GM19328 (cell line): ENCODE results near the gene CHCHD1.
"Not testable (repeated sequence)": the region's sequence is repeated elsewhere in the genome, so short reads cannot be mapped to it uniquely, and the experiment has no call there.

Source experiments
- ATAC-seq: cut with Tn5 transposase; IDR thresholded peaks from one replicate; pipeline ENCODE4 v1.9.1; 2021; ENCODE audit warnings: mild to moderate bottlenecking, moderate library complexity; ENCODE audit not compliant: unreplicated experiment

The CHCHD1 gene

DNA sequence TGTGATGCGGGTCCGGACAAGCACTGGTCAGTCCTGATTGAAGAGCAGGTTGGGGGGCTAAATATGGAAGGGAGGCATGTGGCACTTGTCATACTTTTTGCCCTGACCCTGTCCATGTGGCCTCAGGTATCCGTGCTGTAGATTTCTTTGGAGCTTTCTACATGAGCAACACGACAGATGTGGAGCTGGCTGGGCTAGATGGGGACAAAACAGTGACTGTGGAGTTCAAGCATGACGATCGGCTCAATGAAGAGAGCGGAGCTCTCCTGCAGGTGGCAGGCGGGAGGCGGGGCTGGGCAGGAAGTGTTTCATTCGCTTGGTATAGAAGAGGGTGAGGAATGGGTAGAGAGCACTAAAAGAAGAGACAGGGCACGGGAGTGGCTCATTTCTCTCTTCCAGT is 13.0 kb upstream of the CHCHD1 start:
- ATAC-seq, result no peak

DNA sequence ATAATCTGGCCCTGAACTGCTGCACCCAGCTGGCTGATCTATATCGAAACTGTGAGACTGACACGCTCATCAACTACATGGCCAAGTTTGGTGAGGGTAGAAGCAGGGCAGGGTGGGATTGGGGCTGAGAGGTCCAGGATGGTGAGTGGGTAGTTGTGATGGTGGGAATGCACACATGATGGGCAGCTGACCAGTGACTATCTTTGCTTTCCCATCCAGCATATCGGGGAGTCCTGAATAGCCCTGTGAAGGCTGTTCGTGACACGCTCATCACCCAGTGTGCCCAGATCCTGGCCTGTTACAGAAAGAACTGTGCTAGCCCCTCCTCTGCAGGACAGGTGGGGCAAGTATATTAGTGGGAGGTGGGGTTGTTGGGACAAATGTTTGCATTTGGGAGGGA is 12.5 kb upstream of the CHCHD1 start:
- ATAC-seq, result no peak

DNA sequence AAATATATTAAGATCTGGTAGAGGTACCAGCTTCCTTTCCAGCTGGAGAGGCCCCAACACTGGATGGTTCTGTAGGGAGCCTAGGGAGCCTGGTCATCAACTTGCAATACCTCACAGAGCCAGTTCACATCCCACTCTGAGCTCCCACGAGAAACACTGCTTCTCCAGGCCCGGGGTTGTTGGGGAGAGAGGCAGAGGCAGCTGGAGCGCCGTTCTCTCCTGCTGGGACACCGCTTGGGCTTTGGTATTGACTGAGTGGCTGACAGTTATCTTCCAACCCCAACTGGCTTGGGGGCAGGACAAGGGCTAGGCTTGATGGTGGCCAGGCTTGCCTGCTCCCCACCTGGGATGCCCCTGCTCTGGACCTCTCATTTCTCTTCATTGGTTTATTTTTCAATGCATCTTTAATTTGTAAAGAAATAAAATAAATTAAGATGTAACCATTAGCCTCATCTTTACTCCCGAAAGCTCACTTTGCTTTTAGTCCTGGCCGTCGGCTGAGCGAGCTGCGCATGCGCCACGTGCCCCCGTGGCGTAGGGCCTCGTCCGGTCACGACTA is 10.0 kb upstream of the CHCHD1 start:
- ATAC-seq, result peak; percentile 37

DNA sequence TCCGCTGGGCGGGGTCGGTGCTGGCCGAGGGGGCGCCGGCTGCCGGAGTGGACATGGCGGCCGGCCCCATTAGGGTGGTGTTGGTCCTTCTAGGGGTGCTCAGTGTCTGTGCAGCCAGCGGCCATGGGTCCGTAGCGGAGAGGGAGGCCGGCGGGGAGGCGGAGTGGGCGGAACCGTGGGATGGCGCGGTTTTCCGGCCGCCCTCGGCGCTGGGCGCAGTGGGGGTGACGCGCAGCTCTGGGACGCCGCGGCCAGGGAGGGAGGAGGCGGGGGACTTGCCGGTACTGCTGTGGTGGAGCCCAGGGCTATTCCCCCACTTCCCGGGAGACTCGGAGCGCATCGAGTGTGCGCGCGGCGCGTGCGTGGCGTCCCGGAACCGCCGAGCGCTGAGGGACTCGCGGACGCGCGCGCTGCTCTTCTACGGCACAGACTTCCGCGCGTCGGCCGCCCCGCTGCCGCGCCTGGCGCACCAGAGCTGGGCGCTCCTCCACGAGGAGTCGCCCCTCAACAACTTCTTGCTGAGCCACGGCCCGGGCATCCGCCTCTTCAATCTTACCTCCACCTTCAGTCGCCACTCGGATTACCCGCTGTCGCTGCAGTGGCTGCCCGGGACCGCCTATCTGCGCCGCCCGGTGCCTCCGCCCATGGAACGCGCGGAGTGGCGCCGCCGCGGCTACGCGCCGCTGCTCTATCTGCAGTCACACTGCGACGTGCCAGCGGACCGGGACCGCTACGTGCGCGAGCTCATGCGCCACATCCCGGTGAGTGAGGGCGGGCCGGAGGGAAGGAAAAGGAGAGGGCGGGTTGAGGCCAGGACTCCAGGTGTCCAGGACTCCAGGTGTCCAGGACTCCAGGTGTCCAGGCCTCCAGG is 9.3 kb upstream of the CHCHD1 start:
- ATAC-seq, result peak; percentile 52

DNA sequence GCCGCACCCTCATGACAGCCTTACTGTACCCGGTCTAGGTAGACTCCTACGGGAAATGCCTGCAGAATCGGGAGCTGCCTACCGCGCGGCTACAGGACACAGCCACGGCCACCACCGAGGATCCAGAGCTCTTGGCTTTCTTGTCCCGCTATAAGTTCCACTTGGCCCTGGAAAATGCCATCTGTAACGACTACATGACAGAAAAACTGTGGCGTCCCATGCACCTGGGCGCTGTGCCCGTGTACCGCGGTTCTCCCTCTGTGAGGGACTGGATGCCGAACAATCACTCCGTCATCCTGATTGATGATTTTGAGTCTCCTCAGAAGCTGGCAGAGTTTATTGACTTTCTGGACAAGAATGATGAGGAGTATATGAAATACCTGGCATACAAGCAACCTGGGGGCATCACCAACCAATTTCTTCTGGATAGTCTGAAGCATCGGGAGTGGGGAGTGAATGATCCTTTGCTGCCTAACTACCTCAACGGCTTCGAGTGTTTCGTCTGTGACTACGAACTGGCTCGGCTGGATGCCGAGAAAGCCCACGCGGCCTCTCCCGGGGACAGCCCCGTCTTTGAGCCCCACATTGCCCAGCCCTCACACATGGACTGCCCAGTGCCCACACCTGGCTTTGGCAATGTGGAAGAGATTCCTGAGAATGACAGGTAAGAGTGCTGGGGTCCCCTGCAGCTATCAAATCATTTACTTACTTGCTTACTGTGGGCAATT is 8.5 kb upstream of the CHCHD1 start:
- ATAC-seq, result no peak

DNA sequence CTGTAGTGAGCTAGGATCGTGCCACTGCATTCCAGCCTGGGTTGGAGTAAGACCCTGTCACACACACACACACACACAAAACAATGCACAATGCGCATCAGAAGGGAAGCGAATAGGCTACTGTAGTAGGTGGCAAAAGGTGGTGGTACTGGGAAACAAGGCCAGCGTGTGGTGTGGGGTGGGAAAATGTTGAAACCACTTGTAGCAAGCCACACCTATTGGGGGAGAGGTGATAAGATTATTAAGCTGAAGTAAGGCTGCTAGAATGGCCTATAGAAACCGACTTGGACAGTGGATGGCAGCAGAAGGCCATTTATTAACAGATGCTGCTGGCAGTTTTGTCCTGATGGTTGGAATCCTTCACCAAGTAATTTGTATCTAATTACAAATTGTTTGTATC is 7.2 kb upstream of the CHCHD1 start:
- no peak for ATAC-seq

DNA sequence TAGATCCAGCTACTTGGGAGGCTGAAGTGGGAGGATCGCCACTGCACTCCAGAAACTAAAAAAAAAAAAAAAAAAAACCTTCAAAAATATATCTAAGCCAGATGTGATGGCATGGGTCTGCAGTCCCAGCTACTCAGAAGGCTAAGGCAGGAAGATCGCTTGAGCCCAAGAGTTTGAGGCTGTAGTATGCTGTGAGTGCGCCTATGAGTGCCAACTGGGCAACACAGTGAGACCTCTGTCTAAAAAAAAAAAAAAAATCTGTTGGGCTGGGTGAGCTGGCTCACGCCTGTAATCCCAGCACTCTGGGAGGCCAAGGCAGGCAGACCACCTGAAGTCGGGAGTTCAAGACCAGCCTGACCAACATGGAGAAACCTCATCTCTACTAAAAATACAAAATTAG is 2.8 kb upstream of the CHCHD1 start:
- ATAC-seq, result no peak

DNA sequence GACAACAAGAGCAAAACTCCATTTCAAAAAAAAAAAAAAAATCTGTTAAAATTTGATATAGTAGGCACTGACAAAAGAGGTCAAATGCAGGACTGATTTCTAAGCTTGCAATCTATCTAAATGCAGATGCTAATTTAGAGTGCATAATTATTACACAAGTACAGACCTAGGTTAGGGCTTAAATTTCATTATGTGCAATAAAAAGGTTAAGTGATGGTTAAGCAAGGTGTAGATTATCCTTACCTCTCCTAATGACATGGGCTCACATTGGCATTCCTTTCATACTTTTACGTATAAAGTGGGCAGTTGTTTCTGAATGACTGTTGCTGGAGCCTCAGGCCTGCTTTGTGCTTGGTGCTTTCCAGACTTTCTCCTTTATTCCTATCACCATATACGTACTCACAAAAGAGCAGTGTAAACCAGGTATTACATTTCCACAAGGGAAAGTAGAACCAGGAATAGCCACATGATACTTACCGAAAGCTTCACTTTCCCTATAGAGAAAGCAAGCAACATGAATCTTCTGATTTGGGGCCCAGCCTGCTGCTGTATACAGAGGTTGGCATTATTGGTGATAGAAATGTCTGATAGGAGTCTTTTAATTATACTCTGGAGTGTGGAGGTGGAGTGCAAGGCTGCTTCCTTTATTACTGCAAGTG is 2.2 kb upstream of the CHCHD1 start:
- ATAC-seq, result no peak

DNA sequence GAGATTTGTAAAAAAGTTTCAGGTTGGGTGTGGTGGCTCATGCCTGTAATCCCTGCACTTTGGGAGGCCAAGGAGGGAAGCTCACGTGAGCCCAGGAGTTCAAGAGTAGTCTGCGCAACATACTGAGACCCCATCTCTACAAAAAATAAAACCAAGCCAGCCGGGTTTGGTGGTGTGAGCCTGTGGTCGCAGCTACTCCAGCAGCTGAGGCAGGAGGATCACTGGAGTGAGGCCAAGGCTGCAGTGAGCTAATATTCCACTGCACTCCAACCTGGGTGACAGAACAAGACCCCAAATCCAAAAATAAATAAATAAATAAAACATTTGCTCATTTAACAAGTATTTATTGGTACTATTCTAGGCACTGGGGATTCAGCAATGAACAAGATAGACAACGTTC is 1.5 kb upstream of the CHCHD1 start:
- no peak for ATAC-seq

DNA sequence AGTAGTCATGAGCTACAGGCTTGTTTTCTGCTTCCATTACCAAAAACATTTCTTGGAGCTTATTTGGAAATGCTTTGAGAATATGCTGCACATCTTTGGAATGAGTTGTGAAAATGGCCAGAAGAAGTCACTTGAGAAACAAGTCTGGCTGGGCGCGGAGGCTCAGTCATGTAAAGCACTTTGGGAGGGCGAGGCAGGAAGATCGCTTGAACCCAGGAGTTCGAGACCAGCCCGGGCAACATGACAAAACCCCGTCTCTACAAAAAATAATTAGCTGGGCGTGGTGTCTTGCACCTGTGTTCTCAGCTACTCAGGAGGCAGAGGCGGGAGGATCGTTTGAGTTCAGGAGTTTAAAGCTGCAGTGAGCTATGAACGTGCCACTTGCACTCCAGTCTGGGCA is 882 bp upstream of the CHCHD1 start:
- no peak for ATAC-seq

DNA sequence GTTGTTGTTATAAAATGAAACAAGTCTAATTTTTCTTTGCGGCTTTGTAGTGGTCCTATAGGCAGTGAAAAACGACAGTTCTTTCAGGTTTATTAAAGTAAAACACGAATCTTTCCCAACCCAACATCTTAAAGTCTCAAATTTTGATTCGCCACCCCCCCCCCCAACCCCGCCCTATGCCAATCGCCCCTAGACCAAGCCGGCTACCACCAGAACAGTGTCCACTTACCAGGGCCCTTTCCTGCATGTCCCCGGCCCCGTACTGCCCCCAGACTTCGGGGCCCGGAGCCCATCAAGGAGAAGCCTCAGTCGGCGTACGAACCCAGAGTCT is 335 bp upstream of the CHCHD1 start:
- ATAC-seq, result no peak

DNA sequence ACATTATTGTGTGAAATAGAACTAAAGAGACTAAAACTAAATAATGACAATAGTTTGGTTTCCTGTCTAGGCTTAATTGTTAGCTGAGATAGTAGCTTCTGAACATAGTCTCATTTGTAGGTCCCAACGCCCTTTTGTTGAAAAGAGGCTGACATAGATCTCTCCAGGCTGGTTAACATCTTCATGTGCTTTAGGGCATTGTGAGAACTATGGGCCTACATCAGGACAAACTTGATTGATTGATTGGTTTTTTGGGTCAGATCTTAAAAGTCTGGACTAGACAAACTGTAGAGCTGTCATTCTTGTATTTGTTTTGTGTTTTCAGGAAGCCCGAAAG is 869 bp downstream of the CHCHD1 start:
- no peak for ATAC-seq

DNA sequence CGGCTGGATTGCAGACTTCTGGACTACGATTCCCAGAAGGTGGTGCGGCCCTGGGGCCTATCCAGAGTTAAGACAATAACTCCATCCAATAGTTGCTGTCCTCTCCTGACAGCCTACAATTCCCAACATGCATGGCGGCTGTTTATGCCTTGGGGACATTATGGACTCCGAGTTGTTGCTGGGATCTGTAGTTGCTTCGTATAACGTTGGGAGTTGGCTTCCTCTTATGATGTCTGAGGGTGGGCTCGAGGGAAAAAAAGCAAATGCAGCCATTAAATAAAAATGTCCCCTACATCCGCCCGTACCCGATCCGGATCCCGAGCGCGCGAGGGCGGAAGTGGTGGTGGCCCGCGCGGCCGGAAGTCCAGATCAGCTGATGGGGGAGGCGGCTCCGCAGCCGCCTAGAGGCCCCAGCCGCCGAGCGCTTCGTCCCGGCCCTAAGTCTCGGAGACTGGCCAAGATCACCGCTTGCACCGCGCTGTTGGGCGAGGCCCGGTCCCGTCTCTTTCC is 3.4 kb downstream of the CHCHD1 start, which contains the start of gene ZSWIM8:
ZSWIM8 (plus strand) TSS at position 396 of the 510 bp plus-strand sequence. CDS start 273 bp downstream, outside the sequence.
- ATAC-seq, result peak; percentile 73

DNA sequence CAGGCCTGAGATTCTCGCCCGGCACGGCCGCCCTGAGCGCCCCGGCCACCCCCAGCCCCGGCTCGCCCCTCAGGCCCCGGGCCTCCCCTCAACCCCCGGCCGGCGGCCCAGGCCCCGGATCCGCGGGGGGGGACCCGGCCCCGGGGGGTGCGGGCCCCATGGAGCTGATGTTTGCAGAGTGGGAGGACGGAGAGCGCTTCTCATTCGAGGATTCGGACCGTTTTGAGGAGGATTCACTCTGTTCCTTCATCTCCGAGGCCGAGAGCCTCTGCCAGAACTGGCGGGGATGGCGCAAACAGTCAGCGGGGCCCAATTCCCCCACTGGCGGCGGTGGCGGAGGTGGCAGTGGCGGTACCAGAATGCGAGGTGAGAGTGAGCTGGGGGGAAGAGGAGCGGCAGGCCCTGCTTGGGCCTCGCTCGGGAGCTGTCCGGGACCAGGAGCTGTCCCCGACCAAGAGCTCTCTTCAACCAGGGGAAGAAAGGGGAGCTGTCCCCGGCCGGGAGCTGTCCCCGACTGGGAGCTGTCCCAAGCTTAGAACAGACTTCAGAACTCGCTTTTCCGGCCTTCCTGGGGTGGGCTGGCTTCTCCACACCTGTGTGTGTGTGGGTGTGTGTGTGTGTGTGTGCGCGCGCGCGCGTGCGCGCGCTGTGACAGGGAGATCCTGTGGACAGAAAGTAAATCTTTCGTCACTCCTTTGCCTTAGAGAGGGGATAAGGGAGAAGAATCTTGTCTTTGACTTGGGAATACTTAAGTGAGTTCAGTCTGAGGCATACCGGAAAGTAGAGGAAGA is 4.1 kb downstream of the CHCHD1 start:
- ATAC-seq, result peak; percentile 8

DNA sequence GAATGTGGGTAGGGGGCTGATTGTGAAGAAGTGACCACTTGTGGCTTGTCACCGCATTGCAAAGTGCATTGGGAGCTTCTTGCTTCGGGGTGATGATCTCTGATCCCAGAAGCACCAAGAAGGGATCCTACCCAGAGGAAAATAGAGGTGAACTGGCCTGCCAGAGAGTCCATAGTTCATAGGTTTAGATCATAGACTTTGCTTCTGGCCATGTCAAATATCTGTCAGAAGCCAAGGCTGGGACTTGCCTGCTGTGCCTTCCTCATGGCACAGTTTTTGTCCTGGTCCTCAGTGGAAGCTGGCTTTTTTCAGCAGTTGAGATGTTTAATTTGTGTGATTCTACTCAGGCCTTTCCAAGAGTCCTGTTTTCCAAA is 4.7 kb downstream of the CHCHD1 start:
- no peak for ATAC-seq

DNA sequence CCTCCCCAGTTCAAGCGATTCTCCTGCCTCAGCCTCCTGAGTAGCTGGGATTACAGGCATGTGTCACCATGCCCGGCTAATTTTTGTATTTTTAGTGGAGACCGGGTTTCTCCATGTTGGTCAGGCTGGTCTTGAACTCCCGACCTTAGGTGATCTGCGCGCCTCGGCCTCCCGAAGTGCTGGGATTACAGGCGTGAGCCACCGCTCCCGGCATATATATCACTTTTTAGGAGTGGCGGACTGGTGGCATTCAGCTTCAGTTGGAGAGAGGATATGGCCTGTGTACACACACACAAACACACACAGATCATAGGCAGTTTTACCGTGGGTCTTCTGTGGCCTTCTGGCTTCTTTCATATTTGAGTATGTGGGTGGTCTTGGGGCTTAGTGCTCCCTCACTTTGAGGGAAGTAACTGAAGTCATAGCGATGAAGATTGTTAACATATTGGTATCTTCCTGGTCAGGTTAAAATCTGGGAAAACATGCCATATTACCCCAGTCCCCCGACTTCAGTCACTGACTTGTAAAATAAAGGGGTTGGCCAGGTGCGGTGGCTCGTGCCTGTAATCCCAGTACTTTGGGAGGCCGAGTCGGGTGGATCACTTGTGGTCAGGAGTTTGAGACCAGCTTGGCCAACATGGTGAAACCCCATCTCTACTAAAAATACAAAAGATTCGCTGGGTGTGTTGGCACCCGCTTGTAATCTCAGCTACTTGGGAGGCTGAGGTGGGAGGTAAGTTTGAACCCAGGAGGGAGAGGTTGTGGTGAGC is 5.4 kb downstream of the CHCHD1 start:
- not testable (repeated sequence) for ATAC-seq

DNA sequence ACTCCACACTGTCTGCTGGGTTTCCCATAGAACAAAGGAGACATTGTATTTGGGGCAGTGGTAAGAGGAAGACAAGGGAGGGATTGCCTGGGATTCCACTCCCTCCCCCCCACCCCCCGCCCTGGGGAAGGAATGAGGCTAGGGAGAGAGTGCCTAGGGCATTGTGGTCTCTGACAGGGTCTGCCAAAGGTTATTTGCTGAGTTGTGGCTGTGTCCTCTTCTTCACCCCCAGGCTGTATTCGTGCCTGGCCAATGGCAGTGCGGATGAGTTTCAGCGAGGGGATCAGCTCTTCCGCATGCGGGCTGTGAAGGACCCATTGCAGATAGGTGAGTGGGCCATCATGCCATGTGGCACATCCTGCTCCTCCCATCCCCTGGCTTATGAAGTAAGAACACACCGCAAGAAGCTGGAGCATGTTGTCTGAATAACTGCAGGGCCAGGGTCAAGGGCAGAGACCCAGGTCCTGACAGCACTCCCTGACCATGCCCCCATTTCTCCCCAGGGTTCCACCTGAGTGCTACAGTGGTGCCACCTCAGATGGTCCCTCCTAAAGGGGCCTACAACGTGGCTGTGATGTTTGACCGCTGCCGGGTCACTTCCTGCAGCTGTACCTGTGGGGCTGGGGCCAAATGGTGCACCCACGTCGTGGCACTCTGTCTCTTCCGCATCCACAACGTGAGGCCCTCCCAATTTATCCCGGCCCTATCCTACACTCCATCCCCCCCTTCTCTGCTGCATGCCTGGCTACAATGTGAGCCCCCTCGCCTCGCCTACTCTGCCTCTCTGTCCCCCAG is 7.2 kb downstream of the CHCHD1 start:
- ATAC-seq, result no peak

DNA sequence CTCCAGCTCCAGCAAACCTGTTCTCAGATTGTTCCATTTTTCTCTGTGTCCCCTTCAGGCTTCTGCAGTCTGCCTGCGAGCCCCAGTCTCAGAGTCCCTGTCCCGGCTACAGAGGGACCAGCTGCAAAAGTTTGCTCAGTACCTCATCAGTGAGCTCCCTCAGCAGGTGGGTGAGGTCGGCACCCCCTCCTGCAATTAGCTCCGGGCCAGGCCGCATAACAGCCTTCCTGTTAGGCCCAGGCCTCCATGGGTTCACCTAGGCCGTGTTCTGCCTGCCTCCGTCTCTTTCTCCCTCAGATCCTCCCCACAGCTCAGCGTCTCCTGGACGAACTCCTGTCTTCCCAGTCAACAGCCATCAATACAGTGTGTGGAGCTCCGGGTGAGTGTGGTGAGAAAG is 7.8 kb downstream of the CHCHD1 start:
- ATAC-seq, result no peak
